Neural cell (in vitro differentiated cells): ENCODE results near the gene CST11.

Experiments used
- CTCF ChIP-seq: fragments of 450-650 bp; IDR thresholded peaks from 2 replicates; pipeline ENCODE4 v1.5.1; 2014; ENCODE audit warnings: antibody characterized with exemption, mild to moderate bottlenecking, moderate library complexity; ENCODE audit not compliant: poor library complexity, severe bottlenecking
- EP300 ChIP-seq: fragments of 450-650 bp; conservative IDR thresholded peaks from 2 replicates; pipeline ENCODE4 v1.6.1; 2014; ENCODE audit warnings: antibody characterized with exemption, mild to moderate bottlenecking, moderate library complexity; ENCODE audit not compliant: poor library complexity, severe bottlenecking
- POLR2AphosphoS5 ChIP-seq: IDR thresholded peaks from 2 replicates; pipeline ENCODE4 v1.6.1; 2012
- REST ChIP-seq: IDR thresholded peaks from 2 replicates; pipeline ENCODE4 v1.6.1; 2012; ENCODE audit warnings: borderline replicate concordance
- TAF1 ChIP-seq: IDR thresholded peaks from 2 replicates; pipeline ENCODE4 v1.6.1; 2012; ENCODE audit warnings: low read depth

- no peak for TF ChIP-seq POLR2AphosphoS5
- TF ChIP-seq CTCF = no peak
- TF ChIP-seq REST = no peak
- no peak for TF ChIP-seq EP300
- no peak for TF ChIP-seq TAF1
Measured at GRCh38 chr20:23453549-23454543, 1.2 kb upstream of the CST11 start.
